HG02840 (cell line): ENCODE results near the gene FLT1.

Experiments used
- ATAC-seq: cut with Tn5 transposase; IDR thresholded peaks from one replicate; pipeline ENCODE4 v1.9.1; 2021; ENCODE audit warnings: mild to moderate bottlenecking, moderate library complexity, moderate number of reproducible peaks; ENCODE audit not compliant: unreplicated experiment, low FRiP score

Gene FLT1

DNA sequence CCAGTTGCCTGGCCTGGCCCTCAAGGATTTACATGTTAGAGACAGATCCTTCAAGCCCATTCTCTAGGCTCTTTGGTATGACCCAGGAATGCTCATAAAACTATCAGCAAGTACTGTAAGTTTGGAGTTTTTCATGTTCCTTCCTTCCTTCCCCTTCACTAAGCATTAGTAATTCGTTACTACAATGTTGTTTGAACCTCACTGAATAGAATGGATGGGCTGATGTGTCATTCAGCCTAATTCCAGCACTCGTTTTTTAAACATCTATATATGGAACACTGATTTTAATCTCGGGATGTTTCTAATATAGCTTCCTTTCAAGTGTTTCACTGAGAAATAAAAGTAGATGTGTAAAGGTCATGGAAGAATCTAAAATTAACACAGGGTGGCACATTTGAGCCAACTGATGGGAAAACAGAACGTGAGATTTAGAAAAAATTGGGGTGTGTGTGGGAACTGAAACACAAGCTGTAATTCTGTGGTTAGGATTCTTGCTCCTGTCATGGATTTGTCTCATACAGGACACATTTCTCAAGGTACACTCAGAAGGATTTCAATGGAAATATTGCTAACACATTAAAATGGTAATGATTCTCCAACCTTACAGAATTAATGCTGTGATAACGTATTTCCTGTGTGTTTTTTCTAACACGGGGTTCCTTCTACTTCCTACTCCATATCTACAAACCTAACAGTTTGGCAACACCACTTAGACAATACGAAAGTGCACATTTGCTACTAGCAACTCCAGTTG, 93.4 kb downstream of the FLT1 start:
- ATAC-seq: no peak

DNA sequence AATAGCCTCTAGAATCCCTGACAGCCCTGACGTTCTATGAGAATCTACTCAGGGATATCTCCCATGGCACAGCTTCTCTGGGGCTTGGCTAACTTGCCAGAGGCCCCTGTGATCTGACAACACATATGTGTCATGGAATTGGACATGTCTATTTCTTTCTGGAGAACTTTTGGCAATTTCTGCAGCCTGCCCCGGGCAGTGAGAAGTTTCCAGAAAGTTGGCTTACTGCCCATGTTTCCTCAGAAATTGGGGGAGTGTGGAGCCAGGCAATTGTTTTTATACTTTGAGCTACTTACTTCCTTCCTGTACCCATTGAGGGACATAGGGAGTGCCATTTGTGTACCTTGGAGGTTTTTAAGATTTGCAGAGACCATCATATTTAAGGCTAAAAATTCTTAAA, 98.9 kb downstream of the FLT1 start:
- ATAC-seq: no peak

DNA sequence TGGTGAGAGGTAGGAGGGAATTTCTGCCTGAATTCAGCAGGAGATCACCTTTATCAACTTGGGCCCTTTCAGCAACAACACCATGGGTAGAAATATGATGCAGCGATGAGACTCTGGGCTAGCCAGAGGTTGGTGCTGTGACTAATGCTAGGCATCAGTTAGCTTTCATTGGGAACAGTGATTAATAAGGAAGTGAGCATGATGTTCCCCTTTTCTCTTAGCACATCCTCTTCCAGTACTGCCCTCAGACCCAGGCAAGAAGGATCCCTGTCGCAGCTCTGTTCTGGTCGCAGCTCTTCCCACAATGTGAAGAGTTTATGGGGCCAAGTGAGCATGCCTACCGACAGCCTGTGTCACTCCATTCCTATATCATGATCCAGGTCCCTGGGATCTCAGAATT, 100.5 kb downstream of the FLT1 start:
- ATAC-seq: no peak

DNA sequence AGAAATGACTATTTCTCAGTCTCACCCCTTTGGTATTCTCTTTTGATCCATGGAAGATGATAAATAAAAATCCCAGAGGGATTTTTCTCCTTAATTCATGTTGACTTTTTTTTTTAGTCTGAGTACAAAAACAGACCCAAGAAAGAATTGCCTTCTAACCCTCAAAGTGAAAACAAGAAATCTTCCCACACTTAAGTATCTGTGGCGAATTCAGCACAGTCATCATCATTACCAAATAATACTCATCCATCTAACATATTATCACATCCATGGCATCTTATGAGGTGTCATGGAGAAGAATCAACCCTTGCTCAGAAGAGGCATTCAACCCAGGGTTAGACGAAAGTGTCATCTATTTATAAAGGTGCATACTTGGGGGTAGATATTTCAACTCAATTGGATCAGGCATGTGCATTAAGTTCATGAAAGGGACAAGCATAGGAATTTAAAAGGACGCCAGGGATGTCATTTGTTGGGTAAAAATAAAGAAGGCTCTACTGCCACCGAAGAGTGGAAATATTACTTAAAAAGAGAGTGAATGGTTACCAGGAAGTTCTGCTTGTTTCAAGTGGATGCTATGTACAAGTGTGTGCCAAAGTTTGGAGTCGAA, 101.9 kb downstream of the FLT1 start:
- ATAC-seq: no peak

DNA sequence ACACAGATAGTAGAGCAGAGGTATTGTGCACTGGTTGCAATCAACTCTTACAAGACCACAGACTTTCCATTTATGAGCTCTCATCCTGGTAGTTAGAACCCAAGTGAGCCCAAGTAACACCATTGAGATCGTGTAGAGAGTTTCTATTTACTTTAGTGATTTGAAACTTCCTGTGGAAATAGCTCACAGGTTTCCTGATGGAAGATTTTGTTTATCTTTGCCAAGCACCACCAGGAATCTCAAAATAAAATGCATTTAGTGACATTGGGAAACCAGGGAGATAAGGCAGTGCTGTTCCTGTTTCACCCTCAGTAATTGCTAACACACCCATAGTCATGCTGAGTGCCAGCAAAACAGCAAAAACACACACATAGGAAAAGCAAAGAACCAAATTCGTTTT, 102.5 kb downstream of the FLT1 start:
- no peak for ATAC-seq

DNA sequence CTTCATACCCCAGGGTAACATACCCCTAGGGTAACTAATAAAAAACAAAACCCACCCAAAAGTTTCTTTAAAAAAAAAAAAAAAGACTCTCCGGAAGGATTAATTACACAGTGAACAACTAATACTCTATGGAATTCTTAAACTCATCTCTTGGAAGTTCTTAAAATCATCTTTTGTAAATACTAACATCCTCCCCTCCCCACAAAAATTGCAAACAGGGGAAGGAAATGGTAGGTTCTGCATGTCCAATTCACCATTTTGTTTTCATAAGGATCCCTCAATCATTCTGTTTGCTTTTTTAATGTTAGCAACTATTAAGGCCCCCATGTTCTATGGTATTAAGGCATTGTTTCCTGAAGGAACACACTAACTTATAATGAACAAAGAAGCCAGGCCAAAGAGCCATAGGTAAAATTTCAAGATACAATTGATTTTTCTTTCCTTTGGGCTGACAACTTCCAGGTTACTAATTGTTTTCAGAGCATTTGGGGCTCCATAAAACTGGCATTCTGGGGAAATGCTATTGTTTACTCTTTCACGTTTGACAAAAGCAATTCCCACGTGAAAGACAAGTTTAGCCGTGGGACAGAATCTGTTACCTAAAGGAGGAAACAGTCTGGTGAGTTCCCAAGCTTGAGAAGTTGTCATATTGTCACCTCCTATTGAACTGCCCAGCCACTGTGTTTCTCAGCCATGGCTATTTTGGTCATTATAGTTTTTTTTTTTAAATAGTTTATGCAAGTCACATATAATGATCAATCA, 107.0 kb downstream of the FLT1 start:
- ATAC-seq: no peak

DNA sequence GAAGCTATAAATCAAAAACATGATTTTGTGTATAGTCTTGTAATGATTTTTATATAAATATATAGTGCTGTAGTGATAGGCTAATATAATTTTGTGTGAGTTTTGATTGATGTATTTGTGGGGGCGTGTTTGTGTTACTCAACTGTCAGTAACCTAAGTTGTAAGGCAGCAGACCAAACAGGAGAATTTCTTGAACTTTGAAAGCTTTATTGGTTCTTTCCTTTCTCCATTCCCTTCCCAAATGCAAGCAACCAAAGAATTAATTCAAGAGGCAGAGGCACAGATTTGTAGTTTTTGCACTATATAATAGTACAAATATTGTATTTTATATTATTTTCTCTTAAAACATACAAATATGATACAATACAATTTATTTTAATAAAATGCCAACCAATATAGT, 109.6 kb downstream of the FLT1 start:
- no peak for ATAC-seq

DNA sequence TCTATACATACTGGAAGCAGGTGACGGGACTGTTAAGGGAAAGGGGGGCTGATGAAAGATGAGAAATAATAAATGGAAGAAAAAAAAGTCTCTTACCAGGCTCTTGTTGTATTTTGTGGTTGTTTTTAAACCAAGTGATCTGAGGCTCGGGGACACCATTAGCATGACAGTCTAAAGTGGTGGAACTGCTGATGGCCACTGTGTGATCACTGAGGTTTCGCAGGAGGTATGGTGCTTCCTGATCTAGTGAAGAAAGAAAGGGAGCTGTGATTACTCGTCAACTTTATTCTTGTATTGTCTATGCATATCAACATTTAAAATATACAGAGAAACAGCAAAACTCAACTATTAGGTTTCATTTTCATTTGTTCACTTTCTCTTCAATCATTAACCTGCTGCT, 110.1 kb downstream of the FLT1 start:
- ATAC-seq: no peak

DNA sequence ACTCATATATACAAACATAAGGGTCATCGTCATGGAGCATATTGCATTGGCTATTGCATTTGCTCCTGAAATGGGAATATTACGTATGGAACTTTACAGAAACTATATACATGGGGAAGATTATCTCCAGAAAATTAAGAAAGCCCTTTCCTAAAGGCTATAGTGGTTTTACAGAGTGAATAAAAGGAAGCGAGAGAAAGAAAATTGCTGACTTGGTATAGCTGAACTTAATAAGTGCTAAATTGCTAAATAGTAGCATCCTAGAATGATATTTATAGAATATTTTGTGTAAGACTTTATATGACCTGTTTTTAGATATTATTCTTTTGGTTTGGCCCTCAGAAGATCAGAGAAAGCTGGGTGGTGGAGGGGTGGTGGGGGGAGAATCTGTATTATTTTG, 114.6 kb downstream of the FLT1 start:
- ATAC-seq: no peak

DNA sequence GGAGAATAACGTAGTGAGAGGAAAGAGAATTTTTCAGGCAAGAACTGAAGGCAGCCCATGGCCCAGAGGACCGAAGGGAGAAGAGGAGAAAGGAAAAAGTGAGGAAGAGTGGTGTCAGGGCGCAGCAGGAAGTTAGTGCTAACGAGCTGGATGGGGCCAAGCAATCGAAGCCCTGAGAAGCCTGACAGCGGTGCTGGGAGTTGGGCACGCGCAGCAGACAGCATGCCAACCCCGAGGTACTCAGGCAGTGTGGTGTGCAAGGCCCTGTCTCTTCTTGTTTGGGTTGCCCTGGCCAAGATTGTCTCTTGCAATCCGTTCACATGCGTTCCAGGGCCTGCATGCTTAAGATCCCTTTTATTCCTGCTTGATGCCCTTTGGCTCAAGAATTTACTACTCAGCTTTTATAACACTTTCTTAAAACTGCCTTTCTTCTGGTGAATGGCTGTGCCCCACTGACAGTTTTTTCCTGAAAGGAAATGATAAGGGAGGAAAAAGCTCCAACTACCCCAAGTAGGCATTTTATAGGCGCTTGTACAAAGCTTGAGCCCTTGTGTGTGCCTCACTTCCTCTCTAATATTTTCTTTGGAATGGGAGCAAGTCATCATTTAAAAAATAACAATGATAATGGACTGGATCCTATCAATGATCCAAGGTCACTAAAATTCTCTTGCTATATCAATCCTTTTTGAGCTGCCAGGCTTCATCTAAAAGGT, 115.4 kb downstream of the FLT1 start:
- no peak for ATAC-seq

DNA sequence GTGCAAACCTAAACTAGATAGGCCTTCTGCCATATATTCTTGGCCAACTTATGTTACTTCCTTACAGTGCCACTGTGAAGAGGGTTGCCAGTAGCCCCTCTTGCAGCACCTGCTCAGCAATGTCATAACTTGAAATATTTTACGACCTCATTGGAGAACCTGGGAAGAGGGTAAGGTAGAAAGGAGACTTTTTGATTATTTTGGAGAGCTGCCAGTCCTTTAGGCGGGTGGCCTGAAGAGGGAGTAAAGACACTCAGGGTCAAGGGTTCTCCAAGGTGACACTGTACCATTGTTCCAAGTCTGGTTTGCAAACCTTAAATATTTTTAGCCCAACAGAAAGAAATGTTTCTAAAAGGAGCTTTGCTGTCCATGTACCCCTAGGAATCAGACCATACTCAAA, 118.3 kb downstream of the FLT1 start:
- ATAC-seq: no peak

DNA sequence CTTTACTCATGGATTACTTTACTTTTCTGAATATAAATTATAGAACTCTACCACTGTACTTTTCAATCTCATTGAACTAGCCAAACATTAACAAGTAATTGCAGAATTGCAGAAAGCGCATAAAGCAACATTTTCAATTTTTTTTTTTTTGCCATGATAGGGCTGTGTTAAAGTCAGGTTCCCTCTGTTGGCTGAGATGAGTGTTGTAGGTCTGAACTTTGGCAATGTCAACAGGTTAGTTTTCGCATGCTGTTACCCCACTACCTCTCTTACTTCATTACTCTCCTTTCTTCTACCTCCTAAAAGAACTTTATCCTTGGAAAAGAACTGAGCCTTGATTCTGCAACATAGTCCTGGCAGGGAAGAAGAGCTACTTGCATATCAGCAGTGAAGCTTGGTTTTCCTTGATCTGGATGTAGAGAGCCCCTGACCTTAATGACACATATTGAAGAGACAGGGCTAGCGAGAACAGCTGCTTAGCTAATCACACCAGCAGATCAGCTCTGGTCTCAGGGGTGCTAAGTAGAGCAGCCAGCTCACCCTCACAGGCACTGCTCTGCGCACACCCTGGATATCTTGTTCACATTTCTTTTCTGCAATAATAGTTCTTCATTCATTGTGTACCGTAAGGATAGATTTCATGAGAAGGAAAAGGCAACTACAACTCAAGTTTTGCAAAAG, 119.5 kb downstream of the FLT1 start:
- ATAC-seq: no peak

DNA sequence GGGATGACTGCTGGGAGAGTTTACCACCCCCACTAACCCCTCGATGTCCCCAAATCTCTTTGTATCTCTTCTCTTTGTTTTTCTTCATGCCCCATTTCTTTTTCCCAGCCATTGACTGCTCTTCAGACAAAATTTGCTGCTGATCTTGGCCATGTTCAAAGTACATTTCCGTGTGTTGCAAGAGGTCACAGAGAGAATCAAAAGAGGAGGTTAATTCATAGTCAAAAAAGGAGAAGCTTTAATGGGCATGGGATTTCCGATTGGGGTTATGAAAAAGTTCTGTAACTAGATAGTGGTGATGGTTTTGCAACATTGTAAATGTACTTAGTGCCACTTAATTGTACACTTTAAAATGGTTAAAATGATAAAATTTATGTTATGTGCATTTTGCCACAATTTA, 121.1 kb downstream of the FLT1 start:
- ATAC-seq: no peak

DNA sequence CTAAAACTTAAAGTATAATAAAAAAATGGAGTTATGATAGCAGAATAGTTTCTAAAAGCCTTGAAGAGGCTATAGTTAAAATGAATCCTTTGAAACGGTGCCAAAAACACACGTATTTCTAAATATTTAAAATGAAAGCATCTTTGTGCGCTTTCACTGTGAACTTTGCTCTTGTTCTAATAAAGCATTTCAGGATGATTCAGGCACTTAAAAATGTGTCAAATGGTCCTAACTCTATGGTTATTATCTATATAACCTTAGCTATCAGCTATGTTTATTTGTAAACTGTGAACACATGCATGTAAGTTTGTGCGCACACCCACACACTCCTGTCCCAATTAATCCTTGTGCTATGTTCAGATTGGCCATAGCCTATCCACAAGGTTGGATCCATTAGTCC, 124.5 kb downstream of the FLT1 start:
- ATAC-seq: no peak

DNA sequence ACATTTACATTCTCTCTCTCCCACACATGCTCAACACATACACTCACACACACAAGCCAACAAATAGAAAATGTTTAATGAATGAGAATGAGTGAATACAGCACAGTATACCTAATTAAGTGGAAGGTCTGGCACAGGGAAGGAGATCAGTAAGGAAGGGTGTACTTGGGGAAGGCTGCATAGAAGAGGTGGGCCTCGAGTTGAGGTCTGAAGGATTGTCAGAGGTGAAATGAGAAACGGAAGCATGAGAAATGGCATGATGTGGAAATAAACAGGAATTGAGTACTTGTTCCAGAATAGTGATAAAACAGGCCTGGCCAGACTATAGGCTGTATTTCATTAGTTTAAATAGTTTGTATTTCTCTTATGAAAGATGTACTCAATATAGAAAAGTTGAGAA, 136.2 kb downstream of the FLT1 start:
- no peak for ATAC-seq

DNA sequence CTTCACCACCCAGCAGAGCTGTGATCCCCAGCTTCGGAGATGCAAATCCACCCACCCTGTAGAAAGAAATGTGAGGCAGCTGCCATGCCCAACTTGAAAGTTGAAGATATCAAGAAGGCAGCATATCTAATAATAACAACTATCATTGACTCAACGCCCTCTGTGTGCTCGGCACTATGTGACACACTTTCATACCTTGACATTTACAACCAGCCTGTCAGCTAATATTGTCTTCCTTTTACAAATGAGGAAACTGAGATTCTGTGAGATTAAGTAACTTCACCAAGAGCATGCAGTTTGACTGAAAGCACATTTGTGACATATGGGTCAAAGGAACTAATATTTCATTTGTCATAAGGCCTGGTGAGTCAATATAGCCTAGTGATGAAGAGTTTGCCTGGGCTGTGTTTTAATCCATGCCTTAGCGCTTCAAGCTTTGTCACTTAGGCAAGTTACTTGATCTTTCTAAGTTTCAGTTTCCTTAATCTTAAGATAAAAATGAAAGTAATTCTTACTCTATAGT, 137.0 kb downstream of the FLT1 start:
- no peak for ATAC-seq

DNA sequence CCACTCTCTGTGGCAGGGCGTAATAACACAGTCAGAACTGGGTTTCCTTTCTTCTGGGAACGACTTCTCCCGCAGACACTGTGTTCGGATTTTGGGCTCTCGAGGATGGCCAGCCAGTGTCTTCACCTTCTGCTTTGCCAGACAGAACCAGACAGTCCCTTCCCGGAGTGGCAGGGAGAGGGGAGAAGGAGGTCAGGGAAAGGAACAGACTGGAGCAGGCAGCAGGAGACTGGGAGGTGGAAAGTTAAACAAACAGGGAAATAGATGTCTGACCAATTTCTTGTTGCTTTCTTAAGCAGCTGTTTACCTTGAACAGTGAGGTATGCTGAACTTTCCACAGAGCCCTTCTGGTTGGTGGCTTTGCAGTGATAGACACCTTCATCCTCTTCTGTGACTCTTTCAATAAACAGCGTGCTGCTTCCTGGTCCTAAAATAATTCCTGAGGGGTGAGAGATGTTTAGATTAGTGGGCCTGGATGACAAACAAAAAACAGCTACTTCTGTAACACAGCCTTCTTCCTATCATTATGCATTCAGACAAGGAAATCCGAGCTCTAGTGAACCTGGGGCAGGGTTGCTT, 137.6 kb downstream of the FLT1 start:
- ATAC-seq: no peak

DNA sequence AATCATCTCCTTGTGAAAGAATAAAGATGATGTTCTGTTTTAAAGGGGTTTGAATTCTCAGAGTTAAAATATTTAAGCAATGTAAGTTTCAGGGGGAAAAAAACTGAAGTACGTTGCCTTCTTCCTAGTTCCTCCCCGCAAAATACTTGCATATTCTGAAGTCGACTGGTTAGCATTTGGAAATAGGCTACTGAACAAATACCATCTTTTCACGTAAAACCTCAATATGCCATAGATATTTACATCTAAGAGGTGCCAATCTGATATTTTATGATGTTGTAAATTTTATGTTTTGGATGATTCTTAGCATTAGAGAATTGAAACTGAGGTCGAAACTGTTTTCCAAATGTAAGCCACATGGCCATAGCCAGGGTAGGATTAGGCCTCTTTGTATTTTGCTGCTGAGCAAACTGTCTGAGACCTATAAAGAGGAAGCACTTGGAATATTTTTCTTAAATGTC, 138.3 kb downstream of the FLT1 start:
- ATAC-seq: no peak

DNA sequence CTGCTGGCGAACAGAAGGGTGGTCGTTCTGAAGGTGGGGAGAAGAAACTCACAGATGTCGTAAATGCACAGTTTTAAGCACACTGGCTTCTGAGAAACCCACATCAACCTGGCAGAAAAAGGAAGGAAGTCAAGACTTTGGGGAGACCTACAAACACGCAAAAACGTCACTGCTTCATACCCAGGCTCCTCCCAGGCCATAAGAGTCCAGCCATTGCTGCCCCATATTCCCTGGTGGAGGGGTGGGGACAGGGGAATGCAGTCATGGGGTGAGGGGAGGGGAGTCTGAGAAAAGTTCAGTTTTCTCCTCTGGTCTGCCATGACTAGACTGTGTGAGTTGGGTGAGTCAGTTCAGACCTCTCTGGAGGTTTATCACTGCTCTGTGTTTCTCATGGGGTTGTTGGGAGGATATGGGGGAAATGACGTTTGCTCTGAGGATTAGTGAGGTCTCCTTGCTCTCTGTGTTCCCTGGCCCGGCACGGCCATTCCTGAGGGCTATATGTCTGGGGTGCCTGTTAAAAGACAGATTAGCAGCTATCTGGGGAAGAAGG, 139.0 kb downstream of the FLT1 start:
- ATAC-seq: no peak
